B cell (primary cell): ENCODE measurements around the gene STX1A. TPM values are rescaled to one million over a fixed set of nuclear protein-coding genes. Genes with fewer than 3 reads are reported as not detected.

Experiments used
- ATAC-seq: fragments of 200-7000 bp; cut with Tn5 transposase; one replicate; pipeline ENCODE4 v1.10.0; 2021; ENCODE audit warnings: low read depth, mild to moderate bottlenecking, moderate number of reproducible peaks, moderate library complexity
- CTCF ChIA-PET: fragments of 350-600 bp; sonication (Branson Sonifier 250); formaldehyde crosslinking; loops from one replicate; lab custom pipeline; 2021; ENCODE audit warnings: antibody characterized with exemption, inconsistent platforms; lab: Charles Lee
- POLR2A ChIA-PET: fragments of 350-600 bp; sonication (Branson Sonifier 250); formaldehyde crosslinking; loops from one replicate; lab custom pipeline; 2021; ENCODE audit warnings: antibody characterized with exemption; lab: Charles Lee
- DNase-seq: peaks from one replicate; pipeline ENCODE4 v3.0.0; 2013
- H2AFZ ChIP-seq: 2 replicates; pipeline ENCODE4 v1.6.1; 2012; ENCODE audit warnings: mild to moderate bottlenecking, low read depth, low read length; ENCODE audit not compliant: insufficient read depth, poor library complexity, severe bottlenecking
- H3K27ac ChIP-seq, 2 donors: 1 replicate in 1 of 2; 2 replicates in 1 of 2; pipeline ENCODE4 v1.5.1; 2012 to 2013; ENCODE audit warnings: low read length in 2 of 2, mild to moderate bottlenecking in 2 of 2, moderate library complexity in 1 of 2
- H3K27me3 ChIP-seq, 4 experiments: fragments of 200-600 bp in 1 of 4; sonication (generic) in 1 of 4; replicated peaks in 1 of 4; 1 replicate in 2 of 4; 2 replicates in 2 of 4; pipeline versions ENCODE4 v1.6.1 to v1.7.0; 2013 to 2016; ENCODE audit warnings: low read length in 3 of 4, mild to moderate bottlenecking in 2 of 4, mixed read lengths in 1 of 4, moderate library complexity in 1 of 4; ENCODE audit not compliant: insufficient read depth in 4 of 4, control insufficient read depth in 3 of 4; ENCODE audit errors: control extremely low read depth in 1 of 4
- H3K36me3 ChIP-seq, 2 experiments: replicated peaks in 1 of 2; 1 replicate in 1 of 2; 2 replicates in 1 of 2; pipeline versions ENCODE4 v1.6.1 to v1.7.1; 2013; ENCODE audit warnings: low read length in 1 of 2; ENCODE audit not compliant: insufficient read depth in 2 of 2, control insufficient read depth in 1 of 2; ENCODE audit errors: control extremely low read depth in 1 of 2, extremely low read depth in 1 of 2
- H3K4me1 ChIP-seq, 2 donors: fragments of 200-600 bp in 1 of 2; sonication (generic) in 1 of 2; 1 replicate in 1 of 2; 2 replicates in 1 of 2; pipeline versions ENCODE4 v1.5.1 to v1.6.1; 2013 to 2017; ENCODE audit warnings: low read length in 2 of 2; ENCODE audit not compliant: control insufficient read depth in 2 of 2, insufficient read depth in 2 of 2
- H3K4me2 ChIP-seq: replicated peaks from 2 replicates; pipeline ENCODE3; 2012; ENCODE audit warnings: mild to moderate bottlenecking, low read depth, low read length; ENCODE audit not compliant: poor library complexity, severe bottlenecking
- H3K4me3 ChIP-seq, 5 experiments: fragments of 200-600 bp in 1 of 5; sonication (generic) in 1 of 5; 1 replicate in 3 of 5; 2 replicates in 2 of 5; pipeline versions ENCODE4 v1.5.1 to v1.7.0; 2011 to 2016; ENCODE audit warnings: low read length in 4 of 5, mild to moderate bottlenecking in 4 of 5, low read depth in 2 of 5, control low read depth in 1 of 5, moderate library complexity in 1 of 5; ENCODE audit not compliant: insufficient read depth in 1 of 5; ENCODE audit errors: control extremely low read depth in 1 of 5, extremely low read depth in 1 of 5
- H3K79me2 ChIP-seq: fragments of 200-600 bp; sonication (generic); one replicate; pipeline ENCODE4 v1.6.0; 2016; ENCODE audit warnings: low read length; ENCODE audit not compliant: control insufficient read depth, insufficient read depth
- H3K9ac ChIP-seq: fragments of 200-600 bp; sonication (generic); 2 replicates; pipeline ENCODE4 v1.6.1; 2017; ENCODE audit warnings: mild to moderate bottlenecking, low read length, moderate library complexity
- H3K9me3 ChIP-seq, 3 donors: one replicate each; pipeline versions ENCODE4 v1.6.1 to v1.7.1; 2013; ENCODE audit warnings: low read length in 2 of 3; ENCODE audit not compliant: control insufficient read depth in 2 of 3, insufficient read depth in 1 of 3; ENCODE audit errors: control extremely low read depth in 1 of 3
- H4K20me1 ChIP-seq: 2 replicates; pipeline ENCODE4 v1.6.0; 2012; ENCODE audit warnings: mild to moderate bottlenecking, low read length; ENCODE audit not compliant: insufficient read depth, control insufficient read depth, poor library complexity, severe bottlenecking
- H3K27ac Mint-ChIP-seq: one replicate; pipeline ENCODE4 v1.8.0; 2021; ENCODE audit warnings: mixed read lengths
- H3K27me3 Mint-ChIP-seq: one replicate; pipeline ENCODE4 v1.8.0; 2021; ENCODE audit warnings: mixed read lengths
- H3K4me1 Mint-ChIP-seq: one replicate; pipeline ENCODE4 v1.8.0; 2021; ENCODE audit warnings: mixed read lengths
- H3K4me3 Mint-ChIP-seq: one replicate; pipeline ENCODE4 v1.8.0; 2021; ENCODE audit warnings: mixed read lengths
- H3K9me3 Mint-ChIP-seq: one replicate; pipeline ENCODE4 v1.8.0; 2022; ENCODE audit warnings: mixed read lengths; ENCODE audit not compliant: insufficient read depth
- CTCF ChIP-seq: fragments of 200-600 bp; IDR thresholded peaks from one replicate; pipeline ENCODE4 v1.8.0; 2022; ENCODE audit warnings: antibody characterized with exemption, mild to moderate bottlenecking
- EZH2 ChIP-seq: IDR thresholded peaks from 2 replicates; pipeline ENCODE4 v1.6.1; 2012; ENCODE audit warnings: borderline replicate concordance, low read depth, mild to moderate bottlenecking, moderate library complexity, low read length; ENCODE audit not compliant: insufficient read depth, poor library complexity, severe bottlenecking
- WGBS: methylation state at CpG from one replicate; pipeline ENCODE4 v1.1.5; 2013; ENCODE audit warnings: missing lambda C conversion rate; ENCODE audit not compliant: insufficient coverage; 5-methylcytosine and 5-hydroxymethylcytosine counted together
- intact Hi-C: fragments of 100-400 bp; cut with micrococcal nuclease; formaldehyde crosslinking; loops from one replicate; pipeline ENCODE4 v1.10.0; 2022
- polyA plus RNA-seq: library from polyadenylated mRNA; depleted of rRNA; stranded (reverse); fragments of >200 nt; gene quantifications from 2 replicates; pipeline ENCODE4 v1.2.3, GENCODE V29; 2012
- total RNA-seq, 2 donors: library from RNA; stranded (reverse); fragments of 120-200 nt in 1 of 2; gene quantifications; 1 replicate in 1 of 2; 2 replicates in 1 of 2; pipeline versions ENCODE4 v1.2.3 to v1.2.4, GENCODE V29; 2013 to 2022

STX1A gene
- total and polyA plus RNA-seq, 2 donors (not counting 1 experiment from before 2014, with no cell fraction given), result 3.1 to 9.6 TPM

GRCh38 chr7:73737491-73738219 lies 18.2 kb upstream of the STX1A start:
- ChIA-PET CTCF (interaction anchor here (2.2 to 6.0 kb wide), 2 partner anchors 13 to 132 kb away, joined by 12 to 78 read pairs; no protein-coding TSS in a partner anchor), POLR2A (interaction anchor here (0.5 to 1.4 kb wide), 4 partner anchors 73 to 447 kb away, joined by 5 to 11 read pairs (median 8); partner anchors contain the start of gene BAZ1B)
- Histone ChIP-seq H3K79me2 (peaks cover 4% of the 10 kb centered on the region), H3K27ac (no peak overlapping the region), H2AFZ (peak overlapping the region; percentile 92), H3K27me3 (peaks cover 0 to 1% (median 0%) of the 10 kb centered on the region in 4 experiments), H4K20me1 (peaks cover 8% of the 10 kb centered on the region), H3K4me3 (peak overlapping the region in 4 of 5 experiments; percentile 87 to 94 (median 92)), H3K9ac (peak overlapping the region; percentile 94), H3K36me3 (peaks cover 0 to 7% of the 10 kb centered on the region in 2 experiments), H3K4me2 (peak overlapping the region; percentile 95), H3K9me3 (peaks cover 0 to 6% (median 0%) of the 10 kb centered on the region in 3 donors), H3K4me1 (peaks cover 4 to 18% of the 10 kb centered on the region in 2 donors)
- Mint-ChIP-seq H3K27me3 (no peaks in the 10 kb centered on the region), H3K27ac (peak overlapping the region; percentile 89), H3K9me3 (no peaks in the 10 kb centered on the region), H3K4me3 (peak overlapping the region; percentile 91), H3K4me1 (peaks cover 11% of the 10 kb centered on the region)
- WGBS, result 84% methylated on average over 17 of the region's 17 CpGs
- intact Hi-C loops, result loop anchor here (1.0 to 10.0 kb wide), 9 partner anchors 18 to 435 kb away; partner anchors contain the start of genes BAZ1B, BCL7B, BUD23 and DNAJC30
- ATAC-seq, result no peak
- TF ChIP-seq CTCF (no peak), EZH2 (no peak)
- no peak for DNase-seq

GRCh38 chr7:73736885-73737284 lies 17.4 kb upstream of the STX1A start:
- Histone ChIP-seq H3K4me1 (peaks cover 4 to 18% of the 10 kb centered on the region in 2 donors), H3K9me3 (peaks cover 0 to 6% (median 0%) of the 10 kb centered on the region in 3 donors), H3K4me2 (no peak overlapping the region), H3K27me3 (no peaks in the 10 kb centered on the region), H3K9ac (no peak overlapping the region), H3K36me3 (peaks cover 0 to 7% of the 10 kb centered on the region in 2 experiments), H3K79me2 (peaks cover 4% of the 10 kb centered on the region), H3K4me3 (no peak overlapping the region), H2AFZ (no peak overlapping the region), H4K20me1 (peaks cover 8% of the 10 kb centered on the region), H3K27ac (no peak overlapping the region)
- peaks cover 11% of the 10 kb centered on the region for H3K4me1 Mint-ChIP-seq
- DNase-seq (peak; percentile 24), ATAC-seq (no peak)
- TF ChIP-seq CTCF (no peak), EZH2 (no peak)
- WGBS, result 96% methylated on average over 13 of the region's 14 CpGs
- intact Hi-C loops, result loop anchor here (5.0 to 10.0 kb wide), 2 partner anchors 348 to 435 kb away; partner anchors contain the start of genes EIF4H and LIMK1
- ChIA-PET POLR2A (no interaction called here), CTCF (interaction anchor here (2.2 to 6.0 kb wide), 2 partner anchors 12 to 131 kb away, joined by 12 to 78 read pairs; no protein-coding TSS in a partner anchor)
- H3K4me3 Mint-ChIP-seq, result peak overlapping the region; percentile 91
- H3K27me3 Mint-ChIP-seq, result no peaks in the 10 kb centered on the region
- H3K27ac Mint-ChIP-seq, result no peak overlapping the region
- no peaks in the 10 kb centered on the region for H3K9me3 Mint-ChIP-seq
